SH-SY5Y (cell line): Measurements from ENCODE around the gene NPTXR.

Source experiments
- GATA2 ChIP-seq: IDR thresholded peaks from 2 replicates; pipeline ENCODE4 v1.6.1; 2011; ENCODE audit warnings: mild to moderate bottlenecking, low read depth, low read length
- GATA3 ChIP-seq: IDR thresholded peaks from 2 replicates; pipeline ENCODE4 v1.6.1; 2011; ENCODE audit warnings: low read depth, mild to moderate bottlenecking, low read length, moderate library complexity

The NPTXR gene

GRCh38 chr22:38788021-38788816 lies 55.6 kb downstream of the NPTXR start:
- peak; percentile 63 for TF ChIP-seq GATA2
- TF ChIP-seq GATA3: peak; percentile 37; the same call in 1 of the 2 replicates

GRCh38 chr22:38786631-38787030 lies 57.2 kb downstream of the NPTXR start:
- TF ChIP-seq GATA2 (no peak), GATA3 (no peak)

GRCh38 chr22:38784856-38785255 lies 59.0 kb downstream of the NPTXR start:
- TF ChIP-seq GATA2: no peak
- no peak for TF ChIP-seq GATA3

DNA sequence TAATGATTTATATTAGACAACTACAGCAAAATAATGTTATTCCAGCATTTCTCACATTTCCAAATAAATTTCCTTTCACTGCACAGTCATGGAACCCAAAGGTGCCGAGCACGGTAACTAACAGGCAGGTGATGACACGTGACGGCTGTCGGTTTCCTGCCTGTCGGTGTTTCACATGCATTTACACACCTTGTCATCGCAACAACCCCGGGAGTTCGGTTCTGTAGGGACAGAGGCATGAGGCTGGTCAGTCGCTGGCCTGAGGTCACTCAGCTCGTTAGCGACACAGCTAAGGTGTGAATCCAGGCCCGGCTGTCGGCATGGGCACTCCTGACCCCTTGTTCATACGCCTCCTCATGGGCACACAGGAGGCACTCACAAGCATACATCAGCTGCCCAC lies 59.8 kb downstream of the NPTXR start:
- no peak for TF ChIP-seq GATA3
- no peak for TF ChIP-seq GATA2

- TF ChIP-seq GATA2: no peak
- TF ChIP-seq GATA3: no peak
These were observed 60.7 kb downstream of the NPTXR start for GRCh38 chr22:38783095-38783615.

DNA sequence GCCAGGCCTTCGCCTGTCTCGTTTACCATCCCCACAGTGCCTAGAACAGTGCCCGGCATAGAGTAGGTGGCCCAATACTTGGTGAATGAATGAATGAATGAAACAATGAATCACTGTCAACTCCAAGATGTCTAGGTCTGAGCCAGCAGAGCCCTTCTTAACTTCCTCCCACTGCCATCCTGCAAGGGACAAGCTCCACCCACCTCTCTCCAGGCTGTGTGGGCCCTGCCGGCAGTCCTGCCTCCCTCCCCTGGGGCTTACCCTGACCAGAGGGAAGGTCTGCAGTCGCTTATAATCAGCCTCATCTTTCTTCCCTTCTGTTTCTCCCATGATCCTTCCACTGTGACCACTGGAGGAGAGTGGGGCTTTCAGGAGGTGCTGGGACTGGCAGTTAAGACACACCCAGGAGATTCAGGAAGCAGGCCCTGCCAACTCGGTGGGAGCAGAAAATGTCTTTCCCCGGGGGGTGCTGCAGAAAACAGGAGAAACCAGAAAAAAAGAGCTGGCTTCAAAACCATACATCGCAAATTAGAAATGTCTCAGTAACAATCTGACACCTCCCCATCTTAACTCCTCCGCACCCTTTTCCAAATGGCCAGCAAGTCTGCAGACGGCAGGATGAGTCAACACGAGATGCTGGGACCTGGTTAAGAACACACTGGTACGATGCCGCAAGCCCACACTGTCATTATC lies 61.3 kb downstream of the NPTXR start:
- no peak for TF ChIP-seq GATA2
- TF ChIP-seq GATA3: no peak

DNA sequence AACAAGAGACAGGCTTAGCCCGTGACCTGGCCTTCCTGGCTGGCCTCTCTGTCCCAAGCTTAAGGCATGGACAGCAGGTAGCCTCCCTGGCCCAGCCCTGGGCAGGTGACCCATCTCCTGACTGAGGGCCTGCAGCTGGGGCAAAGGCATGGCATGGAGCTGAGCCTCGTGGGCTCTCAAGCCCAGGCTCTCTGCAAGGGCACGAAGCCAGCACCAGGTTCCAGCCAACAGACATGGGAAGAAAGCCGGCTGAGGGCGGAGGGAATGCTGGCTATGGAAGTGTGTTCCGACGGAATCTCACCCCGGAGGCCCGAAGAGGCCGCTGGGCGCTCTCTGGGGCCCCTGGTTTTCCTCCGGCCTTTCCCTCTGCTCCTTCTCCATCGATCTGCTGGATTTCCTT lies 62.8 kb downstream of the NPTXR start:
- TF ChIP-seq GATA3 (no peak), GATA2 (no peak)

GRCh38 chr22:38777087-38777671 lies 66.6 kb downstream of the NPTXR start:
- TF ChIP-seq GATA3: no peak
- no peak for TF ChIP-seq GATA2

GRCh38 chr22:38776086-38776485 lies 67.7 kb downstream of the NPTXR start:
- TF ChIP-seq GATA3 (no peak), GATA2 (no peak)

DNA sequence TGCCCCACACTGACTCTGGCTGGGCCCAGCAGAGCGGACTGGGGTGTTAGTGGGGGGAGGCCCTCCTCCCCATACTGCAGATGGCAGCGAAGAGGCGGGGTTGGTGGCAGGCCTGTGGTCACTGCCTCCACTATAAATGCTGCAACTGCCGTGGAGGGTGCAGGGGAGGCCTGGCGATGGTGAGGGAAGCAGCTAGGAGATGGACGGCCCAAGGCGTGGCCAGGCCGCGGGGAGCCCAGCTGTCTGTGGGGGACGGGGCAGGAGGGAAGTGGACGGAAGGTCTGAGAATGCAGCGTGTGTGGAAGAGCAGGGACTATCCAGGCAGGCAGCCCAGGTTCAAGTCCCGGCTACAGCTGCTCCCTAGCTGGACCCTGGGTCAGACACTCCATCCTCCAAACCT lies 68.2 kb downstream of the NPTXR start:
- TF ChIP-seq GATA3 (no peak), GATA2 (no peak)

DNA sequence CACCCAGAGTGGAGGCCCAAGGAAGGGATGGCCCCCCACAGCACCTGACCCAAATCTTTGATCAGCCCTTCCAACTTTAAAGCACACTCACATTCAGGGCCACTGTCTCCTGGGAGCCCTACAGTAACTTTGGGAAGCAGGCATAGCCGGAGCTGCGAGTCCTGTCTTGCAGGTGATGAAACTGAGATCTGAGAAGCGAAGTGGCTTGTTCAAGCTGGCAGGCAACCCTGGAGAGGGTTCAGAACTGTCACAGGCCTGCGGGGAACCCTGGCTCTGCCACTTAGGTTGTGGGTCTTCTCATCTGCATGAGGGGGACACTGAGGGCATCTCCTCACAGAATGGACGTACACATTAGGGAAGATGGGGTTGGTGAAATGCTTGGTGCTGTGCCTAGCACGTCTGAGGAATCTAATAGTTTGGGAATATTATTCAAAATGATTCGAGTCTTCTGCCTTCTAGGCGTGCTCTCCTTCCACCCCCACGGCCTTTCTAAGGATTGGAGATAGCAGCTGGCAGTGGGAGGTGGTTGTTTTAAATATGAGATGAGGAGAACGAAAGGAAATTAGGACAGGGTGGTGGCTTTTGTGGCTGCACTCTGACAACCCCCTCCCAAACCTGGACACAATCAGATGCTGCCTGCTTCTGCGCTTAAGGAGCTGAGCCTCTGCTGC lies 69.2 kb downstream of the NPTXR start:
- TF ChIP-seq GATA3 (no peak), GATA2 (no peak)

DNA sequence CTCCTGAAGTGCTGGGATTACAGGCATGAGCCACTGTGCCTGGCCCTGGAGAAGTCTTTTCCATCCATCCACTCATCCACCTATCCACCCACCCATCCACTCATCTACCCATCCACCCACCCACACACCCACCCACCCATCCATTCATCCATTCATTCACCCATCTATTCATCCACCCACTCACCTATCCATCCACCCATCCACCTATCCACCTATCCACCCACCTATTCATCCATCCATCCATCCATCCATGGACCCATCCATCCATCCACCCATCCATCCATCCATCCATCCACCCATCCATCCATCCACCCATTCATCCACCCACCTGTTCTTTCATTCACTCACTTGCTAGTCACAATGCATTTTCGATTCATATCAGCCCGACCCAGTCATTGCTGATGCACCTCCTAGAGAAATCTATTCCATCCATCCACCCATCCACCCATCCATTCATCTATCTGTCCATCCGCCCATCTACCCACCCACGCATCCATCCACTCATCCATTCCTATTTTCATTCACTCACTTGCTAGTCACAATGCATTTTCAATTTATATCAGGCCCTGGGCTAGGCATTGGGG lies 70.4 kb downstream of the NPTXR start:
- no peak for TF ChIP-seq GATA2
- no peak for TF ChIP-seq GATA3

DNA sequence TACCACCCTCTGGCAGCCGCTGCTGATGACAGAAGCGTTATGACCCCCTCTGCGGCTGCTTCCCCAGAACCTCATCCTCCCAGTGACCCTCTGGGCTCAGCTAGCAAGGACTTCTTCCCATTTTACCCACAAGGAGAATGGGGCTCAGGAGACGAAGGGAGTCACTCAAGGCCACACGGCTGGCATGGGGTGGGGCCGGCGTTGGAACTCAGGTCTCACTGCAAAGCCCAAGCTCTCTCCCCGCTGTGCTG lies 71.3 kb downstream of the NPTXR start:
- TF ChIP-seq GATA3: no peak
- no peak for TF ChIP-seq GATA2
